ENCODE data around the gene CRYGN.

Gene CRYGN

GRCh38 chr7:151427705-151428377 lies 12.1 kb downstream of the CRYGN start:
- no peaks in the 10 kb centered on the region for H3K9me3 Mint-ChIP-seq
- H3K4me1 Mint-ChIP-seq = peaks cover 19% of the 10 kb centered on the region
- no peak overlapping the region for H3K4me3 Mint-ChIP-seq
- ATAC-seq = no peak
- H3K36me3 Mint-ChIP-seq = no peaks in the 10 kb centered on the region
- peaks cover 55% of the 10 kb centered on the region for H3K27me3 Mint-ChIP-seq
- no peak overlapping the region for H3K27ac Mint-ChIP-seq

GRCh38 chr7:151426904-151427704 lies 12.8 kb downstream of the CRYGN start:
- Mint-ChIP-seq H3K4me1 (peaks cover 16% of the 10 kb centered on the region), H3K9me3 (peaks cover 3% of the 10 kb centered on the region), H3K27ac (no peak overlapping the region), H3K27me3 (peaks cover 58% of the 10 kb centered on the region), H3K4me3 (no peak overlapping the region), H3K36me3 (no peaks in the 10 kb centered on the region)
- ATAC-seq = no peak

- H3K4me1 Mint-ChIP-seq = peaks cover 16% of the 10 kb centered on the region
- H3K4me3 Mint-ChIP-seq = no peak overlapping the region
- peaks cover 64% of the 10 kb centered on the region for H3K27me3 Mint-ChIP-seq
- no peaks in the 10 kb centered on the region for H3K36me3 Mint-ChIP-seq
- ATAC-seq = no peak
- no peak overlapping the region for H3K27ac Mint-ChIP-seq
- peaks cover 9% of the 10 kb centered on the region for H3K9me3 Mint-ChIP-seq
Observed at GRCh38 chr7:151426441-151426903, 13.5 kb downstream of the CRYGN start.

GRCh38 chr7:151425670-151426440 lies 14.1 kb downstream of the CRYGN start:
- H3K36me3 Mint-ChIP-seq = no peaks in the 10 kb centered on the region
- ATAC-seq = no peak
- H3K9me3 Mint-ChIP-seq = peaks cover 10% of the 10 kb centered on the region
- H3K27ac Mint-ChIP-seq = no peak overlapping the region
- H3K4me1 Mint-ChIP-seq = peaks cover 16% of the 10 kb centered on the region
- peaks cover 70% of the 10 kb centered on the region for H3K27me3 Mint-ChIP-seq
- no peak overlapping the region for H3K4me3 Mint-ChIP-seq

GRCh38 chr7:151424799-151425198 lies 15.1 kb downstream of the CRYGN start:
- no peak for ATAC-seq
- Mint-ChIP-seq H3K4me3 (no peak overlapping the region), H3K9me3 (peaks cover 14% of the 10 kb centered on the region), H3K27me3 (peaks cover 70% of the 10 kb centered on the region), H3K27ac (no peak overlapping the region), H3K4me1 (peaks cover 11% of the 10 kb centered on the region), H3K36me3 (no peaks in the 10 kb centered on the region)

- Mint-ChIP-seq H3K4me3 (no peak overlapping the region), H3K9me3 (peaks cover 14% of the 10 kb centered on the region), H3K27me3 (peaks cover 67% of the 10 kb centered on the region), H3K27ac (no peak overlapping the region), H3K4me1 (peaks cover 6% of the 10 kb centered on the region), H3K36me3 (no peaks in the 10 kb centered on the region)
- ATAC-seq = no peak
Observed at GRCh38 chr7:151423936-151424335, 16.0 kb downstream of the CRYGN start.

GRCh38 chr7:151423226-151423625 lies 16.7 kb downstream of the CRYGN start:
- no peak overlapping the region for H3K4me3 Mint-ChIP-seq
- H3K9me3 Mint-ChIP-seq = peaks cover 16% of the 10 kb centered on the region
- peaks cover 61% of the 10 kb centered on the region for H3K27me3 Mint-ChIP-seq
- H3K4me1 Mint-ChIP-seq = peaks cover 3% of the 10 kb centered on the region
- H3K36me3 Mint-ChIP-seq = peaks cover 2% of the 10 kb centered on the region
- ATAC-seq = no peak
- no peak overlapping the region for H3K27ac Mint-ChIP-seq

- no peak for ATAC-seq
- H3K4me3 Mint-ChIP-seq = no peak overlapping the region
- peaks cover 18% of the 10 kb centered on the region for H3K9me3 Mint-ChIP-seq
- H3K27me3 Mint-ChIP-seq = peaks cover 54% of the 10 kb centered on the region
- H3K36me3 Mint-ChIP-seq = peaks cover 6% of the 10 kb centered on the region
- H3K27ac Mint-ChIP-seq = no peak overlapping the region
- no peaks in the 10 kb centered on the region for H3K4me1 Mint-ChIP-seq
Observed at GRCh38 chr7:151422212-151422611, 17.7 kb downstream of the CRYGN start.

- Mint-ChIP-seq H3K9me3 (peaks cover 18% of the 10 kb centered on the region), H3K4me1 (no peaks in the 10 kb centered on the region), H3K4me3 (no peak overlapping the region), H3K27ac (no peak overlapping the region), H3K27me3 (peaks cover 48% of the 10 kb centered on the region), H3K36me3 (peaks cover 6% of the 10 kb centered on the region)
- ATAC-seq = no peak
Observed at GRCh38 chr7:151420144-151420543, 19.8 kb downstream of the CRYGN start.

- Mint-ChIP-seq H3K36me3 (peaks cover 6% of the 10 kb centered on the region), H3K27ac (no peak overlapping the region), H3K27me3 (peaks cover 59% of the 10 kb centered on the region), H3K4me3 (no peak overlapping the region), H3K9me3 (peaks cover 13% of the 10 kb centered on the region), H3K4me1 (peaks cover 6% of the 10 kb centered on the region)
- no peak for ATAC-seq
Observed at GRCh38 chr7:151416941-151417315, 23.0 kb downstream of the CRYGN start.

- no peak overlapping the region for H3K27ac Mint-ChIP-seq
- H3K4me3 Mint-ChIP-seq = no peak overlapping the region
- H3K27me3 Mint-ChIP-seq = peaks cover 59% of the 10 kb centered on the region
- no peak for ATAC-seq
- H3K9me3 Mint-ChIP-seq = peaks cover 9% of the 10 kb centered on the region
- H3K36me3 Mint-ChIP-seq = peaks cover 6% of the 10 kb centered on the region
- peaks cover 11% of the 10 kb centered on the region for H3K4me1 Mint-ChIP-seq
Observed at GRCh38 chr7:151416112-151416940, 23.6 kb downstream of the CRYGN start.

- H3K36me3 Mint-ChIP-seq = peaks cover 6% of the 10 kb centered on the region
- no peak overlapping the region for H3K4me3 Mint-ChIP-seq
- ATAC-seq = no peak
- H3K27ac Mint-ChIP-seq = no peak overlapping the region
- peaks cover 7% of the 10 kb centered on the region for H3K9me3 Mint-ChIP-seq
- peaks cover 59% of the 10 kb centered on the region for H3K27me3 Mint-ChIP-seq
- H3K4me1 Mint-ChIP-seq = peaks cover 19% of the 10 kb centered on the region
Observed at GRCh38 chr7:151415375-151416105, 24.4 kb downstream of the CRYGN start.

- no peak for ATAC-seq
- Mint-ChIP-seq H3K9me3 (peaks cover 2% of the 10 kb centered on the region), H3K4me1 (peaks cover 31% of the 10 kb centered on the region), H3K27me3 (peaks cover 65% of the 10 kb centered on the region), H3K27ac (no peak overlapping the region), H3K36me3 (peaks cover 4% of the 10 kb centered on the region), H3K4me3 (no peak overlapping the region)
Observed at GRCh38 chr7:151413241-151413640, 26.7 kb downstream of the CRYGN start.

- H3K9me3 Mint-ChIP-seq = no peaks in the 10 kb centered on the region
- H3K4me3 Mint-ChIP-seq = no peak overlapping the region
- no peaks in the 10 kb centered on the region for H3K36me3 Mint-ChIP-seq
- peaks cover 70% of the 10 kb centered on the region for H3K27me3 Mint-ChIP-seq
- H3K4me1 Mint-ChIP-seq = peaks cover 31% of the 10 kb centered on the region
- no peak for ATAC-seq
- no peak overlapping the region for H3K27ac Mint-ChIP-seq
Observed at GRCh38 chr7:151412318-151412717, 27.6 kb downstream of the CRYGN start.

All from stimulated activated memory B cell treated with anti-CD40 and anti-IgM and Interleukin-4, amounts not matched to agents 10 μg/mL and 1 μg/mL and 100 μg/mL, for 72 hours (primary cell).